HG03280 (cell line): ENCODE data around the gene ARHGEF12.

Source experiments
- ATAC-seq: cut with Tn5 transposase; IDR thresholded peaks from one replicate; pipeline ENCODE4 v1.9.1; 2021; ENCODE audit warnings: mild to moderate bottlenecking, moderate library complexity; ENCODE audit not compliant: unreplicated experiment

Gene ARHGEF12

GRCh38 chr11:120383518-120384155, 47.4 kb downstream of the ARHGEF12 start:
- no peak for ATAC-seq

DNA sequence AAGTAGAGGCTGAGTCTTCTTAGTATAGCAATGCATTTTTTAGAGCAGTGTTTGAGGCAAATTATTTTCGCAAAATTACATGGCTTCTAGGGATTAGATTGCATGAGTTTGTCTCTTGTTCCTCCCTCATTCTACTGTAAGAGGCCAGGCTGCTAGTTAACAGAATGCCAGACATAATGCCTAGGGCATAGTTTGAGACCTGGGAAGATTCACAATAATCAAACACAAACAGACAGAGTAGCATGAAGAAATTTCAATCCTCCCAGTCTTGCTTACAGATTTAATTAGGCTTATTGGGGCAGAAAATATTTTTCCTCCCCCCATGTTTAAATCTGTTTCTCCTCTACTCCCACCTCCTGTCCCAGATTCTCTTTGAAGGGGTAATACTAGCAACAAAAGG, 48.3 kb downstream of the ARHGEF12 start:
- ATAC-seq: no peak

DNA sequence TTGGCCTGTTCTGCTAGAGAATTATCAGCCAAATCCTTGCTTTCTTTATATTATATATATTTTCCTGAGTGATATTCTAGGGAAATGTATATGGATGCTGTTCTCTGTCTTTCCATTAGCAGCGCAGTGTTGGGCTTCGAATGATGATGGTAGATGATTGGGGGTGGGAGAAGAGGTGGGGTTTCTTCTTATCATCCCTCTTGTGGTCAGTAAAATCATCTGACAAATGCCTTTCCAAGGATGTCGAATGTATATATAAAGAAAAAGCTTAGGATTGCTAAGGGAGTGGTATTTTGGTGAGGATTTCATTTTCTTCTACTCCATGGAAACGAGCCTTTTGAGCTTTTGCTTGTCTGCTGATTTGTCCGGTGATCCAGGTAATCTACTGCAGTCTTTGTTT, 48.9 kb downstream of the ARHGEF12 start:
- no peak for ATAC-seq

DNA sequence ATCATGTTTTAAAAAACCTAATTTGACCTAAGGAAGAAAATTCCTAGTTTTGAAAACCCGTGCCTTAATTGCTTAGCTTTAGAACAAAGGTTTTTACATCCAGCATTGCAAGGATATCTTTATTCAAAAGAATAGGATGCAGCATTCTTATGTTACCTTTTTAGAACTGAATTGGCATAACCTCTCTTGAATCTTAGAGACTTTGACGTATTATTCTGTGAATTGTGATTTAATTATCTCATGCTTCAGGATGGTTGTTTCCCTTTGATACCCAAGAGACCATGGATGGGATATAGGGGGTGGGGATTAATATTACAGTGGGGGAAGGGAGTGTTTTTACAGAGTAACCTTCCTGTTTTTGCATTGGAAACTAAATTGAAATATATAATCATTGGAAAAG, 49.4 kb downstream of the ARHGEF12 start:
- ATAC-seq: no peak

- ATAC-seq: no peak
Measured at GRCh38 chr11:120386318-120386717, 50.1 kb downstream of the ARHGEF12 start.

DNA sequence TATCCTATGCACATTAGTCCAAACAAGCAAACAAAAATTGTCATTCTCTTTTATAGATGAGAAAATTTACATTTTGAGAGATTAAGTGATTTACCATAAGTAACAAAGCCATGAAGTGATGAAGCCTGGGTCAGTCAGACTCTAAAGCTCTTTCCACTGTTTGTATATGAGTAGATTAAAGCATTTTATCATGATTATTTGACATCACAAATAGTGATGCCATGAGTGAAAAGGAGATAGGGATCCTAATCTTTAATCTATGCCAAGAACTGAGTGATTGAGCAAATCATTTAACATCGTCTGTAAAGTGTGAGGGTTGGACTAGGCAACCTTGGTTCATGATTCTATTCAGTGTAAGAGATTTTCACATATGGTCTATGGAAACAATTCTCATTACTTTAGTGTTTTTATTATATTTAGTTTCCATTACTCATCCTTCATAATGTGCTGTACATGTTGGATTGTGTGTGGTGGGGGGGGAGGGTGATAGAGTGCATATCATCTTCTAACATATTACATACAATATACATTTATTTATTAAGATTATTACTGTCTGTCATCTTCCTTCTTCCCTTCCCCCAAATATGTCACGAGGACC, 50.7 kb downstream of the ARHGEF12 start:
- no peak for ATAC-seq

DNA sequence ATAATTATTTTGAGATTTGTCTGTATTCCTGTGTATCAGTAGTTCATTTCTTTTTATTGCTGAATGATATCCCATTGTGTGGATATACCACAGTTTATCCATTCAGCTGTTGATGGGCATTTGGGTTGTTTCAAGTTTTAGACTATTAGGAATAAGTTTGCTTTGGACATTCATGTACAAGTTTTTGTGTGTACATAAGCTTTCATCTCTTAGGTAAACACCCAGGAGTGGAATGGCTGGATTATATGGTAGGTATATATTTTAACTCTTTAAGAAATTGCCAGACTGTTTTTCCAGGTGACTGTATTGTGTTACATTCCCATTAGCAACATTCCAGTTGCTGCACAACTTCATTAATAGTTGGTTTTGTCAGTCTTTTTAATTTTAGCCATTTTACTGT, 52.0 kb downstream of the ARHGEF12 start:
- ATAC-seq: no peak

GRCh38 chr11:120389693-120390584, 53.7 kb downstream of the ARHGEF12 start:
- no peak for ATAC-seq

- ATAC-seq: no peak
Measured at GRCh38 chr11:120390585-120390922, 54.3 kb downstream of the ARHGEF12 start.

DNA sequence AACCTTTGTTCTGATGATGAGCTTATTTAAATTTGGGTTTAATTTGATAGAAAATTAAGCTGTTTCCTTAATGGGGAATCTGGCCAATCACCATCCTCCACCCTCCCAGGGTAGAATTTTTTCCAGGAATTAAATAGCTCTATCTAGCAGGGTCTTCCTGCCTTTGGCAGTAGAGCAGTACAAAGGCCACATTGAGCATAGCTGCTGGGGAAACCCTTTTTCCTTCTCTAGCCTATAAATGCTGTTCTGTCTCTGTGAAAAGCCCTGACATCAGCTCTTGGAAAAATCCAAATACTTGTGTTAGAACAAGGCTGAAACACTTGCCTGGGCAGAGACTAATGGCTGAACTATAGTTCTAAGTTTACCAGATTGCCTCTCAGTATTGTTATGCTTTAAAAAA, 55.1 kb downstream of the ARHGEF12 start:
- no peak for ATAC-seq

DNA sequence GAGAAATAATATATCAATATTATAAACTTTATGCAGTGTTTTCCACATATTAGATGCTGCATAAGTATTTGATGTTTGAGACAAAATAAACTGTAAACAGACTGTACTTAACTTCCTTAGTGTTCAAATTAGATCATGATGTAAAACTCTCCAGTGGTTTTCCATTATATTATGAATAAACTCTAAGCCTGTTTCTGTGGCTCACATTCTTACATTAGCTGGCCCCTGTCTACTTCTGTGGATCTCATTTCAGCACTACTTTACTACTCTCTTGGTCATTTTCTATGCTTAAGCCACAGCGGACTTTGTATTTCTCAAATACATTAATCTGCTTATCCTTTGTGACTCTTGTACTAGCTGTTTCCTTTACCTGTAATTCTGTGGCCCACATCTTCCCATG, 55.6 kb downstream of the ARHGEF12 start:
- ATAC-seq: no peak

DNA sequence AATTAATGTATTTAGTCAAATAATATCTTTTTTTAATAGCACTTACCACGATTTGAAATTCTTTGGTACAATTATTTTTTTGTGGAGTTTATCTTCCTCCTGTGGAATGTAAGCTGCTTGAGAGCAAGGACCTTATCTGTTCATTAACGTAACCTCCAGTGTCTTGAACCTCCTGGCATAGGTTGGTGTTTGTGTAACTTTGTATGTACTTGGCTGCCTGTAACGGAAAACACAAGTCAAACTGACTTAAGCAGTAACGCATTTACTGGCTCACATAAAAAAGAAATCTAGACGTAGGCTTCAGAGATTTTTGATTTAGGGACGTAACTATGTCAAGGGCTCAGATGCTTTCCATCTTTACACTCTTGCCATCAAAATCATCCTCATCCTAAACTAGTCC, 56.1 kb downstream of the ARHGEF12 start:
- no peak for ATAC-seq

DNA sequence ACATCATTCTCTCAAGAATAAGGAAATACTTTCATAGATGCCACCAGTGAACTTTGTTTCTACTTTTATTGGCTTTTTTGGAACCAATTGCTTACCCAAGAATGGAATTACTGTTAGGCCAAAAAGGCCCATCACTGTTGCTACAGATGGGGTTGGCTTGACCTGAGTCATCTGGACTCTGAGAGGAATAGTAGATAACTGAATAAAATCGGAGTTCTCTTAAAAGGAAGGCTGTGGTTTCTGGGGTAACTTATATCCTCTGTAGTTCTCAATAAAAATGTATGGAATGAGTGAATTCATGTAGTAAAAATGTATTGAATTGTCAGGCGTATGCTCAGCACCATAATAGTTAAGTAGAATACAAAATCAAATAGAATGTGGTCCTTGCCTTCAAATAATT, 56.6 kb downstream of the ARHGEF12 start:
- no peak for ATAC-seq

DNA sequence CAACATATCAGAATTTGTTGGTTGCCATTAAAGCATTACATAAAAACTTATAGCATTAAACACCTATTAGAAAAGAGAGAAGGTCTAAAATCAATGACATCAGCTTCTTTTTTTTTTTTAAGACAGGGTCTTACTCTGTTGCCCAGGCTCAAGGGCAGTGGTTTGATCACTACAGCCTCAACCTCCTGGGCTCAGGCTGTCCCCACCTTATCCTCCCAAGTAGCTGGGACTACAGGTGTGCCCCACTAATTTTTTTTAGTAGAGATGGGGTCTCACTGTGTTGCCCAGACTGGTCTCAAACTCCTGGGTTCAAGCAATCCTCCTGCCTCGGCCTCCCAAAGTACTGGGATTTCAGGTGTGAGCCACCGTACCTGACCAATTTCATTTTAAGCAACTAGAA, 57.9 kb downstream of the ARHGEF12 start:
- no peak for ATAC-seq

DNA sequence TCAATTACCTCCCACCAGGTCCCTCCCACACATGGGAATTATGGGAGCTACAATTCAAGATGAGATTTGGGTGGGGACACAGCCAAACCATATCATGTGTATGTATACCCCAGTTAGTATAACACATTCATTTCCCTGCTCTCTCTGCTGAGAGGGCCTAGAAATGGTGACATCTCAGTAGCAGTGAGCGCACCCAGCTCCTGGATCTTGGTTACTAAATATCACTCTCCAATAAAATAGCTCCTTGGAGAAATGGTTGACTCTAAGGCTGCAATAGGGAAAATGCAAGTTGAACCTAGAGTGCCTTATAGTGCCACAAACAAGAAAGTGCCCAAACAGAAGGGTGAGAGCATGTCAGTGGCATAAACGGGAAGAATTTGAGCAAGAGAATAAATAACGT, 59.6 kb downstream of the ARHGEF12 start:
- ATAC-seq: no peak

- ATAC-seq: no peak
Measured at GRCh38 chr11:120398132-120398531, 61.9 kb downstream of the ARHGEF12 start.

GRCh38 chr11:120399307-120399706, 63.1 kb downstream of the ARHGEF12 start:
- no peak for ATAC-seq

- ATAC-seq: no peak
Measured at GRCh38 chr11:120400564-120401364, 64.6 kb downstream of the ARHGEF12 start.

GRCh38 chr11:120401506-120401905, 65.3 kb downstream of the ARHGEF12 start:
- ATAC-seq: no peak

DNA sequence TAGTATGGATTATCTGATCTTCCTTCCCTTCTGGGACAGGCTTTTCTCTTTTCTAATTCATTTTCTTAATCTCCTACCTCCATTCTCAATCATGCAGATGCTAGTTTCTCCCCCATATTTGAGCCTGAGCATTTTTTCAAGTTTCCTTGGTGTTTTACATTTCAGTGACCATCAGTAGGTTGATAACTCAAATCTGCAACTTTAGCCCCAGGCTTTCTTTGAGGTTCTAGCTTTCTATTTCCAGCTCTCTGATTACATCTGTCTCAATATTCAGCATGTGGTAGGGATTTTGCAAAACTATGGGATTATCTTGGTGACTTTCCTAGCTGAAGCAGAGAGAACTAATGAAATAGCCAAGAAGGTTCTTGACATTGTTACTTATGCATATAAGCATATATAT, 67.8 kb downstream of the ARHGEF12 start:
- no peak for ATAC-seq

GRCh38 chr11:120404495-120404894, 68.3 kb downstream of the ARHGEF12 start:
- ATAC-seq: no peak
